Measurements from ENCODE around the gene NSMCE1. TPM values are rescaled to one million over a fixed set of nuclear protein-coding genes. Genes with fewer than 3 reads are reported as not detected.

The NSMCE1 gene
- total RNA-seq, 1 donor from 2014 or later, result 93.9 TPM

GRCh38 chr16:27232901-27233625 lies 35.5 kb downstream of the NSMCE1 start:
- intact Hi-C loops (cut with micrococcal nuclease), result no loop called here

GRCh38 chr16:27232061-27232900 lies 36.3 kb downstream of the NSMCE1 start:
- intact Hi-C loops (cut with micrococcal nuclease), result no loop called here

GRCh38 chr16:27231692-27232060 lies 36.9 kb downstream of the NSMCE1 start:
- intact Hi-C loops (cut with micrococcal nuclease), result no loop called here

GRCh38 chr16:27230562-27231001 lies 38.0 kb downstream of the NSMCE1 start:
- intact Hi-C loops (cut with micrococcal nuclease), result no loop called here

GRCh38 chr16:27229891-27230470 lies 38.6 kb downstream of the NSMCE1 start:
- intact Hi-C loops (cut with micrococcal nuclease), result no loop called here

GRCh38 chr16:27228621-27229501 lies 39.7 kb downstream of the NSMCE1 start:
- intact Hi-C loops (cut with micrococcal nuclease), result no loop called here

- intact Hi-C loops (cut with micrococcal nuclease), result no loop called here
Observed at GRCh38 chr16:27228045-27228444, 40.5 kb downstream of the NSMCE1 start.

GRCh38 chr16:27226976-27227705 lies 41.4 kb downstream of the NSMCE1 start:
- intact Hi-C loops (cut with micrococcal nuclease), result no loop called here

GRCh38 chr16:27226476-27226875 lies 42.1 kb downstream of the NSMCE1 start:
- intact Hi-C loops (cut with micrococcal nuclease), result no loop called here

- intact Hi-C loops (cut with micrococcal nuclease), result no loop called here
Observed at GRCh38 chr16:27225536-27226360, 42.8 kb downstream of the NSMCE1 start.

GRCh38 chr16:27224741-27225300 lies 43.8 kb downstream of the NSMCE1 start:
- intact Hi-C loops (cut with micrococcal nuclease), result no loop called here

- intact Hi-C loops (cut with micrococcal nuclease), result no loop called here
Observed at GRCh38 chr16:27224271-27224737, 44.3 kb downstream of the NSMCE1 start.

GRCh38 chr16:27223701-27224100 lies 44.9 kb downstream of the NSMCE1 start:
- intact Hi-C loops (cut with micrococcal nuclease), result no loop called here

GRCh38 chr16:27223226-27223610 lies 45.4 kb downstream of the NSMCE1 start:
- intact Hi-C loops (cut with micrococcal nuclease), result no loop called here

- intact Hi-C loops (cut with micrococcal nuclease), result no loop called here
Observed at GRCh38 chr16:27222249-27223225, 46.0 kb downstream of the NSMCE1 start.

GRCh38 chr16:27221576-27222248 lies 46.9 kb downstream of the NSMCE1 start:
- intact Hi-C loops (cut with micrococcal nuclease), result no loop called here

GRCh38 chr16:27220991-27221390 lies 47.6 kb downstream of the NSMCE1 start:
- intact Hi-C loops (cut with micrococcal nuclease), result no loop called here
